HG02759 (cell line): Measurements from ENCODE around the gene CUZD1.

ENCODE experiments used
- ATAC-seq: cut with Tn5 transposase; IDR thresholded peaks from one replicate; pipeline ENCODE4 v1.9.1; 2021; ENCODE audit warnings: mild to moderate bottlenecking, moderate library complexity; ENCODE audit not compliant: unreplicated experiment

CUZD1 gene

DNA sequence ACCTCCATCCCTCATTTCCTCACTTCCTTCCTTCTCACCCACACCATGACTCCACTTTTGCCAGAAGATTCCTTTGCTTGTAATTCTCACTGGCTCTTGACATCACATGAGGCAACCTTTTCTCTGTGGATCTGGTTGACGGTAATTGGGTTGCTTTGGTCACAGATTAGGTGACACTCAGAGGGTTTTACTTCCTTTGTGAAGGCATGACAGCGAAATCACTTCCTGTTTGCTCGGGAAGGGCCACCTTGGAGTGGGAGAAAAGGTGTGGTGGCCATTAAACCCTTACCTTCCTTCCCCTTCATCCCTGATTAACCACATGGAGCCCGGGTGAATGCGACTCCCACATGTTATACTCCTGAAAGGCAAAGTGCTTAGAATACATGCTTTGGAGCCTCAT lies 30.2 kb downstream of the CUZD1 start:
- no peak for ATAC-seq

DNA sequence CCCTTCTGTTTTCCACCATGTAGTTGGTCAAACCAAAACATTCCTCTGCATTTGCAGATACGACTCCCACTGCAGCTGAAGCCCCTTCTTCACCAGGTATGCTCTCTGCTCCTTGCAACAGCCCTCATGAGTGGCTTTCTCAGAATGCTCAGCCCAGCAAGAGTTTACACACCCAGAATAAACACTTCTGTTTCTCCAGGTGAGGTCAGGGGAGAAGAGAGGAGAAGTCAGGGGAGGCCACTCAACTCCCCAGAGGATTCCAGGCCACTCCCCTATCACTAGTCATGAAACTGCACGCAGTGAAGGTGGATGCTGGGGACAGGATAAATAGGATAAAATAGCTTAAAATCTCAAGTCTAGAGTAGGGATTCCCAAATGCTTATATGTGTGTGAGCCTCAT lies 31.2 kb downstream of the CUZD1 start:
- ATAC-seq: no peak

DNA sequence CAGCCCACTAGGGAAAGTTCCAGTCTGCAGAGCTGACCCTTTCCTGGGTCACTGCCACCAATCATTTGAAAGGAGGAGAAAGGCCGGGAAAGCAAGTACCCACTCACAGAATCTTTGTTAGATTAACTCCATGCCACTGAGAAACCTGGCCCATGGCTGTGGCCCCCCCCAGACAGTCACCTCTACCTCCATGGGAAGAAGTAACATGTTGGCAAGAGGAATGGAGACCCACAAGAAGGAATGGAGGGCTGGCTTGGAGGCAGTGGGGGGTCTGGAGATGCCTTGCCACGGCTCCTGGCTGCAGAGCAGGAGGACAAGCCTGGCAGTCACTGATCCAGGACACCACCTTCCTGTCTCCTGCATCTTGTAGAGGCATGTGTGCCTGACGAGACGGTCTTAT lies 32.9 kb downstream of the CUZD1 start:
- no peak for ATAC-seq

DNA sequence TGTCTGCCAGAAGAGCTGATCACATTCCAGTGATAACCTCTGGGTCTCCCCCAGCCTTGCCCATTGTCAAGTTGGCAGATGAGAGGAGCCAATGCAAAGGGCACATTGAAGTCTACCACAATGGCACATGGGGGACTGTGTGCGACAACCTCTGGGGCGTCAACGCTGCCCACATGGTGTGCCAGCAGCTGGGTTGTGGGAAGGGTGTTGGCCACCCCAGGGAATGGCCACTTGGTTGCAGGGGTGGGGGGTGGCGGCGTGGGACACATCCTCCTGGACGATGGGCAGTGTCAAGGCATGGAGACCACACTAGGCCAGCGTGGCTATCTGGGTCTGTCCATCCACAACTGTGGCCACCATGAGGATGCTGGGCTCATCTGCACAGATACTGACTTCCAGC lies 43.4 kb downstream of the CUZD1 start:
- ATAC-seq: no peak

DNA sequence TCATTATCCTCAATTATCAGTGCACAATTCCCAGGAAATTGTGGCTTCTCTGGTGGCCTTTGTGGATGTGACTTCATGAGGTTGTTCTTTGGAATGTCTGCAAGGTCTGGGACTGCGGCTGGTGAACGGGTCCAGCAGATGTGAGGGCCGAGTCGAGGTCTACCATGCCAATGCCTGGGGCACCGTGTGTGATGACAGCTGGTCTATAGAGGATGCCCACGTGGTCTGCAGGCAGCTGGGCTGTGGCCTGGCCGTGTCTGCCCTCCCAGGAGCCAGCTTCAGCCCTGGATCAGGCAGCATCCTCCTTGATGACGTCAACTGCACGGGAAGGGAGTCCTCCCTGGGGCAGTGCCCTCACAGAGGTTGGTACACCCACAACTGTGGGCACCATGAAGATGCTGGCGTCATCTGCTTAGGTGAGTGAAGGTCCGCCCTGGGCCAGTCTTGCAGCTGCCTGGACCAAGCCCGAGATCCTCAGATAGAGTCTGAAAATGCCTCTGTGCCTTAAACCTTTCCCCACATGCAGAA lies 46.9 kb downstream of the CUZD1 start:
- ATAC-seq: no peak

DNA sequence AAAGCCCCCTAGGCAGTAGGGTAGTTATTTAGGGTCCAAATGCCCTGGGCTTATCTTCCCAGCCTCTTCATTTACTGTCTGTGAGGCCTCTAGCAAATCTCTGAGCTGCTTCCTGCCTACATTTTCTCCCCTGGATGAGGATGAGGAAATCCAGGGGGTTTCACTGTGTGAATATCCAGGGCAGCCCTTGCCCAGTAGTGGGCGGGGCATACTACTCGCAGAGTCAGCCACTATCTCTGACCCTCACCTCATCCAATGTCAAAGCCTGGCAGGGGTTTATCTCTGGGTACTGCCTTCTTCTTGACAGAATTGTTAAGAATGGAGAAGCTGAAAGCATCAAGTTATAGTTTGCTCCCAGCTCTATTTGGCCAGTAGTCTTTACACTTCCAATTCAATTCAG lies 48.9 kb downstream of the CUZD1 start:
- ATAC-seq: no peak

DNA sequence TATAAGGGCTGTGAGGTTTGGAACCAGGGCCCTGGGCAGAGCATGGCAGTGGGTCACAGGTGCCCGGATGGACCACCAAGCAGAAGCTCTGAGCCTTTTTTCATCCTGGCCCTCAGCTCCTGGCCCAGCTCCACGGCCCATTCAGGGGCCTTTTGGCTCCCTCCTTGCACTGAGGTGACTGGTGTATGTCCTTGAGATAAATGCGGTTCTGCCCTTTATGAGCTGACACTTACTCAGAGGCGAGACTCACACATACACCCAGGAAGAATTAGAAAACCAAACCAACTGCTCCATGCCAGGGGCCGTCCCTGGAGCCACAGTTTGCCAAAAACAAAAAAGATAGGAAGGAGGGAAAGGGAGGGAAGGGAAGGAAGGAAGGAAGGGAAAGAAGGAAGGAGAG lies 49.7 kb downstream of the CUZD1 start:
- no peak for ATAC-seq

DNA sequence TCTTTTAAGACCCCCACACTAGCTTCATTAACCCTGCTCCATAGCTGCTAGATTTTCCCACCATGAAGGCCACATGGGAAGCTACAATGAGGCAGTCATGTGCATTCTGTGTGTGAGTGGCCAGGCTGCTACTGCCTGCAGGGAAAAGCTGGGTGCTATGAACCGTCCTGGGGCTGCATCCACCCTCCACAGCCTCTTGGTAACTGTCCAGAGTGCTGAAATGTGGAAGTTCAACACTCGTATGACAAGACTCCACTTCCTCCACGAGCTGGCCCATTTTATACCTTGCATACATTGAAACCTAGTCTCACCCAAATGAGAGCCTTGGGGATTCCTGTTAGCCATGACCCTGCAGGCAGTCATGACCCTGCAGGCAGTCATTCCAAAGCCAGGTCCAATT lies 59.4 kb downstream of the CUZD1 start:
- ATAC-seq: no peak

DNA sequence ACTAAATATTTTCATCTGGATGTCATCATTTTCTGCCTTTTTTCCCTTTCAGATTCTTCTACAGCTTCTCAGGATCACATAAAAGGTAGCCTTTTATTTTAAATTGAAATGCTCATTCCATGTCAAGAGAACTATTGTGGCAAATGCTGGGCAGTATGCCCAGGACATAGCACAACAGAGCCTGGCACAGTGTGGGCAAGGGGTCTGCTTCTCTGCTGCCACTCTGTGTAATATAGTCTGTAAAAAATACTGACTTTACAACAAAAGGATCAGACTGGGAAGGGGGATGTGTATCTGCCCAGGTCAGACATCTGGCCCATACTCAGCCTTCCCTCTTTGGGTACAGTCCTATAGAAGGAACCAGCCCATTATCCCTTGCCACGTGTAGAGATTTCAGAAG lies 62.7 kb downstream of the CUZD1 start:
- no peak for ATAC-seq
